IMR-90 (cell line): Measurements from ENCODE around the gene C10orf105.

Source experiments
- BHLHE40 ChIP-seq: fragments of 150-350 bp; IDR thresholded peaks from 2 replicates; pipeline ENCODE4 v1.6.1; 2016; ENCODE audit warnings: mild to moderate bottlenecking, low read depth, low read length
- CEBPB ChIP-seq: IDR thresholded peaks from 2 replicates; pipeline ENCODE4 v1.6.1; 2012; ENCODE audit warnings: low read depth, low read length, improper control_type of control experiment
- CHD1 ChIP-seq: IDR thresholded peaks from 2 replicates; pipeline ENCODE4 v1.6.1; 2012; ENCODE audit warnings: low read depth, low read length, improper control_type of control experiment
- CTCF ChIP-seq: conservative IDR thresholded peaks from 2 replicates; pipeline ENCODE4 v1.5.1; 2012; ENCODE audit warnings: mild to moderate bottlenecking, low read depth, low read length, improper control_type of control experiment
- POLR2A ChIP-seq: IDR thresholded peaks from 2 replicates; pipeline ENCODE4 v1.6.1; 2012; ENCODE audit warnings: mild to moderate bottlenecking, low read depth, low read length
- RCOR1 ChIP-seq: IDR thresholded peaks from 2 replicates; pipeline ENCODE4 v1.6.1; 2012; ENCODE audit warnings: mild to moderate bottlenecking, low read length, improper control_type of control experiment; ENCODE audit not compliant: insufficient replicate concordance

- TF ChIP-seq CTCF (no peak), POLR2A (no peak), CEBPB (no peak), BHLHE40 (no peak), CHD1 (no peak), RCOR1 (no peak)
Observed at GRCh38 chr10:71720288-71720687, 710 bp upstream of the C10orf105 start.
